ENCODE data around the gene PLEKHG5. TPM values are rescaled to one million over a fixed set of nuclear protein-coding genes. Genes with fewer than 3 reads are reported as not detected.

The PLEKHG5 gene
- 0.37 and 10.6 TPM in 2 replicates for total RNA-seq

GRCh38 chr1:6491480-6491962 is at the start of gene PLEKHG5:
Gene PLEKHG5, minus strand, starts transcription at chr1:6491667. Its CDS starts 14,096 bp downstream, at chr1:6477571.

GRCh38 chr1:6466023-6466422 is 25.4 kb downstream of the PLEKHG5 start, which contains the start of gene TNFRSF25:
Gene TNFRSF25, minus strand, starts transcription at chr1:6466173. Its CDS starts 66 bp downstream, at chr1:6466107.

GRCh38 chr1:6424619-6425593 is 66.6 kb downstream of the PLEKHG5 start, which contains the start of gene ESPN:
Gene ESPN, plus strand, starts transcription at chr1:6424776. Its CDS starts 180 bp downstream, at chr1:6424956.

GRCh38 chr1:6419804-6420453 is 71.5 kb downstream of the PLEKHG5 start, which contains the start of gene HES2:
Gene HES2, minus strand, starts transcription at chr1:6419919. Its CDS starts 99 bp downstream, at chr1:6419820.

Small RNA genes lying within 50 kb of the gene (small RNA-seq; reads per million reads assigned to genes)
- not detected for gene MIR4252
- not detected for gene RNU6-731P

Other genes starting within 250 kb of the PLEKHG5 start
- not detected in 2 replicates for gene HES3, start 247.5 kb downstream of the PLEKHG5 start, total RNA-seq
- gene GPR153, start 230.6 kb downstream of the PLEKHG5 start, total RNA-seq: 3.3 and 3.7 TPM in 2 replicates
- 28.2 and 29.8 TPM in 2 replicates for gene ACOT7, start 97.9 kb downstream of the PLEKHG5 start, total RNA-seq
- gene HES2, start 71.7 kb downstream of the PLEKHG5 start, total RNA-seq: under 0.01 TPM in 1 of 2 replicates, not detected in the other
- not detected in 2 replicates for gene ESPN, start 66.9 kb downstream of the PLEKHG5 start, total RNA-seq
- gene TNFRSF25, start 25.5 kb downstream of the PLEKHG5 start, total RNA-seq: 0.37 and 3.1 TPM in 2 replicates
- gene NOL9, start 62.8 kb upstream of the PLEKHG5 start, total RNA-seq: 24.6 and 47.7 TPM in 2 replicates
- under 0.01 TPM in 1 of 2 replicates, not detected in the other for gene TAS1R1, start 63.6 kb upstream of the PLEKHG5 start, total RNA-seq
- 8.1 and 11.9 TPM in 2 replicates for gene ZBTB48, start 88.3 kb upstream of the PLEKHG5 start, total RNA-seq
- gene KLHL21, start 111.2 kb upstream of the PLEKHG5 start, total RNA-seq: 63.9 and 79.0 TPM in 2 replicates
- 10.7 and 12.3 TPM in 2 replicates for gene PHF13, start 122.1 kb upstream of the PLEKHG5 start, total RNA-seq
- 16.0 and 19.5 TPM in 2 replicates for gene THAP3, start 133.2 kb upstream of the PLEKHG5 start, total RNA-seq
- 27.2 and 30.7 TPM in 2 replicates for gene DNAJC11, start 210.1 kb upstream of the PLEKHG5 start, total RNA-seq